Adrenal gland (tissue), 5 donors: Measurements from ENCODE around the gene DNAH3.

Experiments
- CTCF ChIP-seq, 6 experiments: fragments of 450-650 bp in 4 of 6; fragments of 200-600 bp in 2 of 6; sonication (generic) in 1 of 6; IDR thresholded peaks; 1 replicate in 5 of 6; 2 replicates in 1 of 6; pipeline versions ENCODE4 v1.5.1 to v1.8.0; 2016 to 2021; ENCODE audit warnings: antibody characterized with exemption in 6 of 6, mild to moderate bottlenecking in 2 of 6, moderate library complexity in 1 of 6
- POLR2A ChIP-seq, 2 donors: fragments of 450-650 bp; IDR thresholded peaks; one replicate each; pipeline ENCODE4 v1.6.1; 2017; ENCODE audit warnings: antibody characterized with exemption in 2 of 2, mild to moderate bottlenecking in 2 of 2, moderate library complexity in 1 of 2
- donor health status: DM: no; HTN: no; CAD: no.

GRCh38 chr16:21036471-21036870 lies 114.2 kb downstream of the DNAH3 start:
- TF ChIP-seq CTCF (IDR thresholded peaks at IDR 0.05) (no peak), POLR2A (IDR thresholded peaks at IDR 0.05) (no peak)
